ENCODE data around the gene AP4M1.

Gene AP4M1

GRCh38 chr7:100109521-100110163 lies 8.2 kb downstream of the AP4M1 start:
- DNase-seq: no peak

- no peak for DNase-seq
Observed at GRCh38 chr7:100111156-100111555, 9.7 kb downstream of the AP4M1 start.

DNA sequence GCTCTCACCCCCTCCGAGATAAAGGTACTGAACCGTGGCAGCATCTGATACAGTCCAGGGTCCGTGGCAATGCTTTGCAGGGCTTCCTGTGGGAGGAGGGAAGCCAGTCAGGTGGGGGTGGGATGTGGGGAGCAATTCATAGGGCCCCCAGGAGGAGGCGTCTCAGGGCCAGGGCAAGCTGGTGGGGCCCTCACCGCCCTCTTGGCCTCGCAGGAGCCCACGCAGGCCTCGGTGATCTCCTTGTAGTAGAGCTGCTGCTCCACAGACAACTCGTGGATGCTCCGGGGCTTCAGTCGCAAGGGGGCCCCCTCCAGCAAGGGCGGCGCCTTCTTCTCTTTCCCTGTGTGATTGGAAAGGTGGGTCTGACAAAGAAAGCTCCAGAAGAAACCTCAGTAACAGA lies 10.5 kb downstream of the AP4M1 start:
- no peak for DNase-seq

- DNase-seq: no peak
Observed at GRCh38 chr7:100115026-100115425, 13.6 kb downstream of the AP4M1 start.

GRCh38 chr7:100118388-100119071 lies 17.1 kb downstream of the AP4M1 start:
- DNase-seq: no peak

DNA sequence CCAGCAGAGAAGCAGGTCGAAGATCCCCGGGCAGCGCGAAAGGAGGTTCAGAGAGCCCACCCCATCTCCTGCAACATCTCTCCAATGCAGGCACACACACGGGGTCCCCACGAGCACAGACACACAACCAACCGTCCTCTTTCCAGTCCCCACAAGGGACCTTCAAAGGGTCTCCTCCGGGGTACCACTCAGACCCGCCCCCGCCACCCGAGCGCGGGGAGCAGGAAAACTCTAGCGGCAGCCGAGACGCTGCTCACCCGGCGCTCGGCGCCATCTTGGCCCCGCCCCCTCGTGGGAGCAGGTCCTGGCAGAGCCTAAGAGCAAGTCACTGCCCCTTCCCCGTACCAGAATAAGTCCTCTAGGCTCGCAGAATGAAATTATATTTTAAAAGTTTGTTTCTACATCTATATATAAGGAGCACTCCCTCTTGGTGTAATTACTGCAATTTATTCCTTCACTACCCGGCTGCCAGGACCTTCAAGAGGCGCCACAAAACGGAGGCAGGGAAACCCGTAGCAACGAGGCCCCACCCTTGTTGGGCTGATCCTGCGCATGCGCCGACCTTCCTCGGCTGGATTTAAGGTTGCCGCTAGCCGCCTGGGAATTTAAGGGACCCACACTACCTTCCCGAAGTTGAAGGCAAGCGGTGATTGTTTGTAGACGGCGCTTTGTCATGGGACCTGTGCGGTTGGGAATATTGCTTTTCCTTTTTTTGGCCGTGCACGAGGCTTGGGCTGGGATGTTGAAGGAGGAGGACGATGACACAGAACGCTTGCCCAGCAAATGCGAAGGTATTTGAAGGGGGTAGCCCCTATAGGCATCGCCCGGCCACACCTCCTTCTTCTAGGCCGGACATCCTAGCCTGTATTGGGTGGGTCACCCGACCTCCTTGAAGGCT lies 17.9 kb downstream of the AP4M1 start, which contains the start of the genes CNPY4 and TAF6:
Gene CNPY4 (plus strand): TSS at position 563 of the 898 bp plus-strand sequence. CDS start 111 bp downstream, at position 674.
Gene TAF6 (minus strand): TSS at position 287 of the 898 bp plus-strand sequence. CDS start 5,149 bp downstream, outside the sequence.
- DNase-seq: peak; percentile 98

GRCh38 chr7:100119970-100120732 lies 18.7 kb downstream of the AP4M1 start:
- peak; percentile 83 for DNase-seq

DNA sequence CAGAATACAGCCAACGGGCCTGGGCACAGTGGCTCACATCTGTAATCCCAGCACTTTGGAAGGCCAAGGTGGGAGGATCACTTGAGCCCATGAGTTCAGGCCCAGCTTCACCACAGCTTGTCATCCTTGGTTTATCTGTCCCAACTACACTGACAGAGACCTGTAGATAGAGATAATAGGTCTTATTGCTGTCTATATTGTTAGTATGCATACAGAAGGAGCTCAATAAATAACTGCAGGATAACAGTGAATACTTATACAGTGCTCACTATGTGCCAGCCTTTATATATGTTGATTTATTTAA lies 19.2 kb downstream of the AP4M1 start:
- no peak for DNase-seq

DNA sequence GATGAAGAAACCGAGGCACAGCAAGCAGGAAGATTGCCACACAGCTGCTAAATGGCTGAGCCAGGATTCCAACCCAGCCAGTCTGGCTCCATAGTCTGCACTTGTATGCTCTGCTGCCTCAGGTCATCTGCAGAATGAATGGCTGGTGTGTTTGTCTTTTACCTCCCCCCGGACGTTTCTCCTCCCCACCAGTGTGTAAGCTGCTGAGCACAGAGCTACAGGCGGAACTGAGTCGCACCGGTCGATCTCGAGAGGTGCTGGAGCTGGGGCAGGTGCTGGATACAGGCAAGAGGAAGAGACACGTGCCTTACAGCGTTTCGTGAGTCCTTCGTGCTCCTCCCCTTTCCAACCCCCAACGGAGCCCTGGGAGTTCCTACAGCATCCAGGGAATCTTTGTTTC lies 20.6 kb downstream of the AP4M1 start:
- DNase-seq: no peak

DNA sequence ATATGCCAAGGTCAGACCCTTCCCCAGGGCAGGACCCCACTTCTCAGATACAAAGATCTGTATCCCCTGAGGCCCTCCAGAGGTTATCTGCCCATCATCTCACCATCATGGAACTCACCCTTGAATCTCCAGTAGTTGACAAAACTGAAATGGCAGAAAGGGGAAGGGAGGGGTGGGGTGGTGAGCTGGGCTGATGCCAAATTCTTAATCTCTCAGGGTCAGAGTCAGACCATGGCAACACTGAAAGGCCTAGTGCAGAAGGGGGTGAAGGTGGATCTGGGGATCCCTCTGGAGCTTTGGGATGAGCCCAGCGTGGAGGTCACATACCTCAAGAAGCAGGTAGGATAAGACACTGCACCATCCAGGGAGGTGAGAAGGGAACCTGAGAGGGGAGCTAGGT lies 21.1 kb downstream of the AP4M1 start:
- no peak for DNase-seq

DNA sequence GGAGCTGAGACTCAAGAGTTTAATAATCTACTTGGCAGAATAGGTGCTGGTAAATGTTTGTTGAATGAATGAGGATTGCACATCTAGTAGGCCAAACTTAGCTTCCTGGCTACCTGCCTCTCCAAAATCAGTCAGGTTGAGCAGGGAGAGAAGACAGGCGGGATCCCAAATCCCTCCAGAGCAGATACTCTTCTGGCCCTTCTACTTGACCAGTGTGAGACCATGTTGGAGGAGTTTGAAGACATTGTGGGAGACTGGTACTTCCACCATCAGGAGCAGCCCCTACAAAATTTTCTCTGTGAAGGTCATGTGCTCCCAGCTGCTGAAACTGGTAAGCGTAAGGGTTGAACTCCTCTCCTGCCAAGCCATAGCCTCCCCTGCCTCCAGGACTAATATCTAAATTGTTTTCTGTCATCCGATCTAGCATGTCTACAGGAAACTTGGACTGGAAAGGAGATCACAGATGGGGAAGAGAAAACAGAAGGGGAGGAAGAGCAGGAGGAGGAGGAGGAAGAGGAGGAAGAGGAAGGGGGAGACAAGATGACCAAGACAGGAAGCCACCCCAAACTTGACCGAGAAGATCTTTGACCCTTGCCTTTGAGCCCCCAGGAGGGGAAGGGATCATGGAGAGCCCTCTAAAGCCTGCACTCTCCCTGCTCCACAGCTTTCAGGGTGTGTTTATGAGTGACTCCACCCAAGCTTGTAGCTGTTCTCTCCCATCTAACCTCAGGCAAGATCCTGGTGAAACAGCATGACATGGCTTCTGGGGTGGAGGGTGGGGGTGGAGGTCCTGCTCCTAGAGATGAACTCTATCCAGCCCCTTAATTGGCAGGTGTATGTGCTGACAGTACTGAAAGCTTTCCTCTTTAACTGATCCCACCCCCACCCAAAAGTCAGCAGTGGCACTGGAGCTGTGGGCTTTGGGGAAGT lies 23.1 kb downstream of the AP4M1 start:
- no peak for DNase-seq

GRCh38 chr7:100126239-100126930 lies 24.9 kb downstream of the AP4M1 start:
- no peak for DNase-seq

- peak; percentile 98 for DNase-seq
Observed at GRCh38 chr7:100126931-100127865, 25.8 kb downstream of the AP4M1 start, which contains the start of gene MBLAC1. Gene MBLAC1 (plus strand): TSS chr7:100126967. CDS start chr7:100127396, 429 bp downstream.

DNA sequence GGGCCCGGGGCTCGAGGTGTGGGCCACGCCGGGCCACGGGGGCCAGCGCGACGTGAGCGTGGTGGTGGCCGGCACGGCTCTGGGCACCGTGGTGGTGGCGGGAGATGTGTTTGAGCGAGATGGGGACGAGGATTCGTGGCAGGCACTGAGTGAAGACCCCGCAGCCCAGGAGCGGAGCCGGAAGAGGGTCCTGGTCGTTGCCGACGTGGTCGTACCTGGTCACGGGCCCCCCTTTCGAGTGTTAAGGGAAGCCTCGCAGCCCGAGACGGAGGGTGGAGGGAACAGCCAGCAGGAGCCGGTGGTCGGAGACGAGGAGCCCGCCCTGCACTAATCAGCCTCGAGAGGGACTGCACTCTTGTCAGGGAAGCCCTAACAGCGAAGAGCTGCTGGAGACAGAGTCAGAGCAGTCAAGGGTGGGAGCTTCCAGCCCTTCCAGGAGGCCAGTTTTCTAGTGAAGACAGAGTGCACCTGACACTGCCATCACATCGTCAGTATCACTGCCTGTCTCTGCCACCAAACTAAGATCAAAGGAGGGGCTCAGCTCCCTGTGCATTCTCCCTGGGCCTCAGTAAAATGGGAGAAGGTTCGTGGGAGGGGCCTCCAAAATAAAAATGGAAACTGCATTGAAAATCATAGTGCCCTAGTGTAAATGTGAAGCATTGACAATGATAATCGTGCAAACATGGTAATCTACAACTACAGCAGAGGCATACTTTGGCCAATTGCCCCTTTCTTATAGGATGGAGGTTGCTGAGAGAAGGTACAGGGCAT lies 26.6 kb downstream of the AP4M1 start:
- DNase-seq: peak; percentile 66

DNA sequence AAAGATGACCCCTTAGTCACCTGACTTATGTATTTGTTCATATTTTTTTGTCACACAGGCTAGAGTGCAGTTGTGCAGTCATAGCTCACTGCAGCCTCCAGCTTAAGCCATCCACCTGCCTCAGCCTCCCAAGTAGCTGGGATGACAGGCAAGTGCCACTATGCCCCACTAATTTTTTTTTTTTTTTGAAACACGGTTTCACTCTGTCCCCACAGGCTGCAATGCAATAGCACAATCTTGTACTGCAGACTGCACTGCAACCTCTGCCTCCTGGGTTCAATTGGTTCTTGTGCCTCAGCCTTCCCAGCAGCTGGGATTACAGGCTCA lies 27.2 kb downstream of the AP4M1 start:
- DNase-seq: peak; percentile 63

GRCh38 chr7:100130220-100130607 lies 28.8 kb downstream of the AP4M1 start:
- peak; percentile 90 for DNase-seq

- DNase-seq: peak; percentile 91
Observed at GRCh38 chr7:100130608-100131453, 29.4 kb downstream of the AP4M1 start.

GRCh38 chr7:100132126-100132525 lies 30.7 kb downstream of the AP4M1 start:
- DNase-seq: peak; percentile 55
